PC-9 (cell line): ENCODE measurements around the gene CLEC2B. TPM values are rescaled to one million over a fixed set of nuclear protein-coding genes. Genes with fewer than 3 reads are reported as not detected.

ENCODE experiments used
- BruUV-seq: library from RNA; stranded (reverse); fragments of 400-500 nt; replicated peaks from 2 replicates; lab custom pipeline; 2021; lab: Mats Ljungman, UMichigan
- CTCF ChIA-PET: fragments of 300-600 bp; sonication (Branson Sonifier 250); formaldehyde crosslinking; loops from one replicate; lab custom pipeline; 2022; ENCODE audit warnings: antibody characterized with exemption; lab: Charles Lee
- POLR2A ChIA-PET: fragments of 300-600 bp; sonication (Branson Sonifier 250); formaldehyde crosslinking; loops from one replicate; lab custom pipeline; 2022; ENCODE audit warnings: antibody characterized with exemption; ENCODE audit not compliant: unreplicated experiment; lab: Charles Lee
- DNase-seq, 2 experiments: peaks; one replicate each; pipeline versions ENCODE4 v3.0.0 to v3.0.0-alpha.2; 2015 to 2022; ENCODE audit warnings: mixed read lengths in 1 of 2
- H2AFZ ChIP-seq: fragments of 200-600 bp; sonication (generic); 2 replicates; pipeline ENCODE4 v1.8.1; 2017; ENCODE audit warnings: antibody characterized with exemption
- H3F3A ChIP-seq: fragments of 200-600 bp; sonication (generic); 2 replicates; pipeline ENCODE4 v1.8.1; 2017; ENCODE audit warnings: antibody characterized with exemption, mild to moderate bottlenecking, low read depth; ENCODE audit not compliant: insufficient read depth
- H3K27ac ChIP-seq: fragments of 200-600 bp; sonication (generic); 2 replicates; pipeline ENCODE4 v1.6.1; 2016; ENCODE audit warnings: mixed run types
- H3K27me3 ChIP-seq: fragments of 200-600 bp; sonication (generic); 2 replicates; pipeline ENCODE4 v1.6.1; 2016; ENCODE audit warnings: low read depth, mixed run types; ENCODE audit not compliant: insufficient read depth
- H3K36me3 ChIP-seq: fragments of 200-600 bp; sonication (generic); 2 replicates; pipeline ENCODE4 v1.6.1; 2016; ENCODE audit warnings: low read depth, mixed run types
- H3K4me1 ChIP-seq: fragments of 200-600 bp; sonication (generic); replicated peaks from 2 replicates; pipeline ENCODE4 v1.6.1; 2016; ENCODE audit warnings: mixed run types; ENCODE audit not compliant: insufficient read depth
- H3K4me2 ChIP-seq: fragments of 200-600 bp; sonication (generic); 2 replicates; pipeline ENCODE4 v1.6.1; 2017; ENCODE audit warnings: mixed run types
- H3K4me3 ChIP-seq: fragments of 200-600 bp; sonication (generic); 2 replicates; pipeline ENCODE4 v1.6.1; 2016; ENCODE audit warnings: mixed run types
- H3K79me2 ChIP-seq: fragments of 200-600 bp; sonication (generic); 2 replicates; pipeline ENCODE4 v1.6.1; 2017; ENCODE audit warnings: low read depth, mixed run types
- H3K9me2 ChIP-seq: fragments of 200-600 bp; sonication (generic); 2 replicates; pipeline ENCODE4 v1.8.1; 2017; ENCODE audit warnings: mild to moderate bottlenecking; ENCODE audit not compliant: insufficient read depth
- H3K9me3 ChIP-seq: fragments of 200-600 bp; sonication (generic); 2 replicates; pipeline ENCODE4 v1.8.1; 2016; ENCODE audit warnings: low read depth; ENCODE audit not compliant: insufficient read depth
- H4K20me1 ChIP-seq: fragments of 200-600 bp; sonication (generic); 2 replicates; pipeline ENCODE4 v1.8.1; 2017; ENCODE audit not compliant: insufficient read depth
- EZH2 ChIP-seq: fragments of 200-600 bp; sonication (generic); IDR thresholded peaks from 2 replicates; pipeline ENCODE4 v1.8.0; 2017; ENCODE audit warnings: antibody characterized with exemption, low read depth
- intact Hi-C: fragments of 100-400 bp; cut with micrococcal nuclease; formaldehyde crosslinking; loops from one replicate; pipeline ENCODE4 v1.10.0; 2022; ENCODE audit not compliant: unreplicated experiment
- total RNA-seq: library from RNA; stranded (reverse); gene quantifications from 2 replicates; pipeline ENCODE4 v1.2.3, GENCODE V29; 2021
- TF ChIP-seq, protein P1 (sequence below): fragments of 200-600 bp; sonication (generic); conservative IDR thresholded peaks from 2 replicates; pipeline ENCODE4 v1.6.1; 2017; ENCODE audit warnings: mixed run types, antibody characterized with exemption, mild to moderate bottlenecking, moderate library complexity

The CLEC2B gene
- total RNA-seq, 1 experiment from 2014 or later = 3.9 TPM

DNA sequence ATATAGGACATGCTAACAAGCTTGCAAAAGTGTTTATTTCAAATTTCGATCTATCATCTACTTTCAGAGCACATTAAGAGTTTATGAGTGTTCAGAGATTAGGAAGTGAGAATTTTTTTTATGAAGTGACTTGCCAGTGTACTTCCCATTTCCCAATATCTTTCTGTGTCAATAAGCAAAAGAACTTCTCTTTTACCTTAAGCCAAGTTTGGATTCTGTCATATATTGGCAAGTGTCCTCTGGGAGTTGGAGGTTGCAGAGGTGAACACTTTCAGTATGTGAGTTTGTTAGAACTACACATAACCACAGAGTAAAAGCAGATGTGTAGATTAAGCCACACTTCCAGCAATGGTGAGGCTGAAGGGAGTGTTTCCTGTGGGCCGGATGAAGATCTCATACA lies 58.5 kb downstream of the CLEC2B start:
- TF ChIP-seq, protein P1, sequence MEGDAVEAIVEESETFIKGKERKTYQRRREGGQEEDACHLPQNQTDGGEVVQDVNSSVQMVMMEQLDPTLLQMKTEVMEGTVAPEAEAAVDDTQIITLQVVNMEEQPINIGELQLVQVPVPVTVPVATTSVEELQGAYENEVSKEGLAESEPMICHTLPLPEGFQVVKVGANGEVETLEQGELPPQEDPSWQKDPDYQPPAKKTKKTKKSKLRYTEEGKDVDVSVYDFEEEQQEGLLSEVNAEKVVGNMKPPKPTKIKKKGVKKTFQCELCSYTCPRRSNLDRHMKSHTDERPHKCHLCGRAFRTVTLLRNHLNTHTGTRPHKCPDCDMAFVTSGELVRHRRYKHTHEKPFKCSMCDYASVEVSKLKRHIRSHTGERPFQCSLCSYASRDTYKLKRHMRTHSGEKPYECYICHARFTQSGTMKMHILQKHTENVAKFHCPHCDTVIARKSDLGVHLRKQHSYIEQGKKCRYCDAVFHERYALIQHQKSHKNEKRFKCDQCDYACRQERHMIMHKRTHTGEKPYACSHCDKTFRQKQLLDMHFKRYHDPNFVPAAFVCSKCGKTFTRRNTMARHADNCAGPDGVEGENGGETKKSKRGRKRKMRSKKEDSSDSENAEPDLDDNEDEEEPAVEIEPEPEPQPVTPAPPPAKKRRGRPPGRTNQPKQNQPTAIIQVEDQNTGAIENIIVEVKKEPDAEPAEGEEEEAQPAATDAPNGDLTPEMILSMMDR = no peak
- TF ChIP-seq EZH2 = no peak
- BruUV-seq = no TSS peak
- Histone ChIP-seq H3K4me2 (no peak overlapping the region), H3K27me3 (no peaks in the 10 kb centered on the region), H3K4me3 (no peak overlapping the region), H3K79me2 (no peaks in the 10 kb centered on the region), H3K9me3 (no peaks in the 10 kb centered on the region), H2AFZ (0 out of 2 replicates have a peak overlapping the region, but pooled peaks have one; percentile 5), H3K36me3 (no peaks in the 10 kb centered on the region), H3K4me1 (no peaks in the 10 kb centered on the region), H3K9me2 (0 out of 2 replicates have a peak, but pooled peaks cover 4% of the 10 kb centered on the region), H3F3A (no peaks in the 10 kb centered on the region), H3K27ac (no peak overlapping the region), H4K20me1 (no peaks in the 10 kb centered on the region)
- intact Hi-C loops = loop anchor here (5.0 kb wide), 1 partner anchor 202 kb away; the partner anchor contains the start of gene CLEC12B
- ChIA-PET CTCF (no interaction called here), POLR2A (no interaction called here)
- DNase-seq = no peak

DNA sequence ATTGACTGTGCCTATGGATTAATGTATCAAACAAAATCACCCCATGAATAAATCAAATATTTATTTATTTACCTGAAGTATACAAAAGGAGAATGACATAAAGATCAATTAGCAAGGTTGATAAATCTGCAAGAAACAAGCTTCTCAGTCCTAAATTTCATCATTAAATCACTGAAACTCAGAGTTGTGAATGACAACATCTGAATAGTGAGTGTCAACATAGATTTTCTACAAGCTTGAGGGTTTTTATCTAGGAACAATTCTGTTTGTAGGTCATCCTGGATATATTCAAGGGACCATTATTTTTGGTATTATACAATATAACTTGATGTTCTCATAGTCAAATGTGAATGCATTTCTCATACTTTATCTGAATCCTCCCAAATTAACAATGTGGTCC lies 59.3 kb downstream of the CLEC2B start:
- Histone ChIP-seq H3K36me3 (no peaks in the 10 kb centered on the region), H3K4me1 (no peaks in the 10 kb centered on the region), H3K27ac (no peak overlapping the region), H3K79me2 (no peaks in the 10 kb centered on the region), H3K4me3 (no peak overlapping the region), H3K27me3 (no peaks in the 10 kb centered on the region), H3K9me2 (no peaks in the 10 kb centered on the region), H3K4me2 (no peak overlapping the region), H4K20me1 (no peaks in the 10 kb centered on the region), H3K9me3 (no peaks in the 10 kb centered on the region), H2AFZ (no peak overlapping the region), H3F3A (no peaks in the 10 kb centered on the region)
- intact Hi-C loops = loop anchor here (5.0 kb wide), 1 partner anchor 202 kb away; the partner anchor contains the start of gene CLEC12B
- peak in 1 of 2 experiments; percentile 11 for DNase-seq
- no peak for TF ChIP-seq EZH2
- TF ChIP-seq, protein P1 = no peak
- CTCF ChIA-PET = no interaction called here
- POLR2A ChIA-PET = no interaction called here
- BruUV-seq = no TSS peak

DNA sequence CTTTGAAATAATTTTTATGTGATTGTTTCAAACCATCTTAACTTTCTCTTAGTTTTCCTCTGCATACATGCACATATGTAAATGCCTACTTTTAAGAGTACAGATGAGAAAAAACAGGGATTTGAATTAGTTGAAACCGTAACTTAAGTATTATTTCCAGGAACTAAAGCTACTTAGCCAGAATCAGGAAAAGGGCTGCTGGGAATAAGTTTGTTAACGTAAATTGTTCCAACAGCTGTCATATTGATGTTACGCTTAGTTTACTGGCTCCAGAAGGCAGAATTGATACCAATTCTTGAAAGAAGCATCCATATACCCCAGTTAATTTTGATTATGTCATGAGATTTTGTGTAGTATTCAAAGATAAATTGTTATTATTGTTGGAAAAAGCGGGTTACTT lies 59.8 kb downstream of the CLEC2B start:
- no peak for TF ChIP-seq EZH2
- TF ChIP-seq, protein P1 = no peak
- CTCF ChIA-PET = no interaction called here

More for the DNA sequence above, 59.8 kb downstream of the CLEC2B start:
- Histone ChIP-seq H3K9me2 (no peaks in the 10 kb centered on the region), H3F3A (no peaks in the 10 kb centered on the region), H3K4me3 (no peak overlapping the region), H3K36me3 (no peaks in the 10 kb centered on the region), H3K9me3 (no peaks in the 10 kb centered on the region), H3K27me3 (no peaks in the 10 kb centered on the region), H2AFZ (no peak overlapping the region), H3K27ac (no peak overlapping the region), H3K79me2 (no peaks in the 10 kb centered on the region), H4K20me1 (no peaks in the 10 kb centered on the region), H3K4me2 (no peak overlapping the region), H3K4me1 (no peaks in the 10 kb centered on the region)
- POLR2A ChIA-PET = no interaction called here
- DNase-seq = no peak
- BruUV-seq = no TSS peak
- intact Hi-C loops = no loop called here
